Neural progenitor cell (in vitro differentiated cells): Measurements from ENCODE around the gene NPEPL1.

Experiments used
- CTCF ChIP-seq: fragments of 200-600 bp; sonication (generic); IDR thresholded peaks from 2 replicates; pipeline ENCODE4 v1.5.1; 2017; ENCODE audit warnings: antibody characterized with exemption, mild to moderate bottlenecking
- EZH2 ChIP-seq: fragments of 200-600 bp; sonication (generic); IDR thresholded peaks from 2 replicates; pipeline ENCODE4 v1.6.1; 2017; ENCODE audit warnings: antibody characterized with exemption, mild to moderate bottlenecking, moderate library complexity
- EZH2phosphoT487 ChIP-seq: fragments of 200-600 bp; sonication (generic); IDR thresholded peaks from 2 replicates; pipeline ENCODE4 v1.6.1; 2017; ENCODE audit warnings: antibody characterized with exemption

- no peak for TF ChIP-seq CTCF
- TF ChIP-seq EZH2: no peak
- no peak for TF ChIP-seq EZH2phosphoT487
Measured at GRCh38 chr20:58712151-58712791, 19.7 kb downstream of the NPEPL1 start.
